Endothelial cell of umbilical vein (primary cell): ENCODE results near the gene SRCAP. TPM values are rescaled to one million over a fixed set of nuclear protein-coding genes. Genes with fewer than 3 reads are reported as not detected.

Source experiments
- BruUV-seq: library from RNA; stranded (reverse); fragments of 400-500 nt; replicated peaks from 2 replicates; lab custom pipeline; 2021; lab: Mats Ljungman, UMichigan
- CTCF ChIA-PET: fragments of 300-600, 350-600 bp; sonication (Branson Sonifier 250); formaldehyde crosslinking; loops from one replicate; lab custom pipeline; 2021; ENCODE audit warnings: antibody characterized with exemption, inconsistent platforms; lab: Charles Lee
- POLR2A ChIA-PET: fragments of 300-600, 350-600 bp; sonication (Branson Sonifier 250); formaldehyde crosslinking; loops from one replicate; lab custom pipeline; 2021; ENCODE audit warnings: antibody characterized with exemption, inconsistent platforms; lab: Charles Lee
- DNase-seq: peaks from one replicate; pipeline ENCODE4 v3.0.0-alpha.2; 2011; ENCODE audit warnings: low read depth, low spot score
- FAIRE-seq: peaks from 2 replicates; lab custom pipeline; 2011; peaks lifted over from hg19 to GRCh38; lab: Jason Lieb, UNC
- H2AFZ ChIP-seq: 2 replicates; pipeline ENCODE4 v1.6.0; 2012; ENCODE audit warnings: low read depth, low read length, control low read depth, inconsistent platforms
- H3K27ac ChIP-seq: 2 replicates; pipeline ENCODE4 v1.5.1; 2011; ENCODE audit warnings: low read depth, mild to moderate bottlenecking, control low read depth, low read length, moderate library complexity; ENCODE audit not compliant: insufficient read depth
- H3K27me3 ChIP-seq, 2 experiments: 2 replicates each; pipeline versions ENCODE4 v1.6.0 to v1.6.1; 2011; ENCODE audit warnings: low read length in 2 of 2, mixed read lengths in 1 of 2; ENCODE audit not compliant: control insufficient read depth in 2 of 2, insufficient read depth in 2 of 2
- H3K36me3 ChIP-seq, 2 experiments: 2 replicates in 1 of 2; 3 replicates in 1 of 2; pipeline ENCODE4 v1.5.1; 2011; ENCODE audit warnings: low read length in 2 of 2, mild to moderate bottlenecking in 1 of 2, moderate library complexity in 1 of 2; ENCODE audit not compliant: control insufficient read depth in 2 of 2, insufficient read depth in 2 of 2; ENCODE audit errors: extremely low read depth in 1 of 2
- H3K4me1 ChIP-seq: 3 replicates; pipeline ENCODE4 v1.5.1; 2011; ENCODE audit warnings: mild to moderate bottlenecking, low read length; ENCODE audit not compliant: control insufficient read depth, insufficient read depth; ENCODE audit errors: extremely low read depth
- H3K4me2 ChIP-seq: 2 replicates; pipeline ENCODE4 v1.6.1; 2011; ENCODE audit warnings: low read length, control low read depth, mixed read lengths; ENCODE audit not compliant: insufficient read depth
- H3K4me3 ChIP-seq, 3 experiments: fragments of 200-600 bp in 1 of 3; sonication (generic), shearing (Covaris generic) in 1 of 3; replicated peaks in 1 of 3; 2 replicates each; pipeline ENCODE4 v1.5.1; 2011 to 2016; ENCODE audit warnings: control low read depth in 3 of 3, low read length in 3 of 3, mild to moderate bottlenecking in 2 of 3, inconsistent platforms in 1 of 3, low read depth in 1 of 3, moderate library complexity in 1 of 3; ENCODE audit not compliant: insufficient read depth in 1 of 3
- H3K79me2 ChIP-seq: 2 replicates; pipeline ENCODE4 v1.6.0; 2012; ENCODE audit warnings: low read length, inconsistent platforms; ENCODE audit not compliant: control insufficient read depth, insufficient read depth
- H3K9ac ChIP-seq: replicated peaks from 2 replicates; pipeline ENCODE3; 2011; ENCODE audit warnings: low read length, control low read depth; ENCODE audit not compliant: insufficient read depth; ENCODE audit errors: extremely low read depth
- H3K9me1 ChIP-seq: replicated peaks from 3 replicates; pipeline ENCODE4 v1.6.0; 2011; ENCODE audit warnings: mild to moderate bottlenecking, low read length; ENCODE audit not compliant: control insufficient read depth, insufficient read depth; ENCODE audit errors: extremely low read depth
- H3K9me3 ChIP-seq: replicated peaks from 2 replicates; pipeline ENCODE4 v1.5.1; 2012; ENCODE audit warnings: low read length, inconsistent platforms; ENCODE audit not compliant: control insufficient read depth, insufficient read depth
- H4K20me1 ChIP-seq: replicated peaks from 2 replicates; pipeline ENCODE3; 2011; ENCODE audit warnings: mild to moderate bottlenecking, low read length; ENCODE audit not compliant: control insufficient read depth, insufficient read depth; ENCODE audit errors: extremely low read depth
- CTCF ChIP-seq, 2 donors: IDR thresholded peaks; 1 replicate in 1 of 2; 2 replicates in 1 of 2; pipeline ENCODE4 v1.5.1; 2011; ENCODE audit warnings: low read length in 2 of 2, mild to moderate bottlenecking in 2 of 2, moderate library complexity in 2 of 2, control low read depth in 1 of 2, inconsistent platforms in 1 of 2, low read depth in 1 of 2; ENCODE audit not compliant: insufficient read depth in 1 of 2; ENCODE audit errors: extremely low read depth in 1 of 2
- EZH2 ChIP-seq: IDR thresholded peaks from 2 replicates; pipeline ENCODE4 v1.6.1; 2012; ENCODE audit warnings: borderline replicate concordance, low read depth, mild to moderate bottlenecking, moderate library complexity, low read length, inconsistent platforms; ENCODE audit not compliant: severe bottlenecking
- FOS ChIP-seq: IDR thresholded peaks from 2 replicates; pipeline ENCODE4 v1.6.1; 2011; ENCODE audit warnings: mild to moderate bottlenecking, low read length, moderate library complexity, borderline replicate concordance; ENCODE audit not compliant: insufficient read depth
- GATA2 ChIP-seq: IDR thresholded peaks from 2 replicates; pipeline ENCODE4 v1.7.0; 2011; ENCODE audit warnings: low read depth, mild to moderate bottlenecking, moderate library complexity, mixed read lengths, low read length; ENCODE audit not compliant: insufficient read length, insufficient read depth
- JUN ChIP-seq: IDR thresholded peaks from 2 replicates; pipeline ENCODE4 v1.6.1; 2011; ENCODE audit warnings: borderline replicate concordance, low read depth; ENCODE audit not compliant: insufficient read length, insufficient read depth
- MAX ChIP-seq: IDR thresholded peaks from 2 replicates; pipeline ENCODE4 v1.6.1; 2011; ENCODE audit not compliant: insufficient read depth, insufficient read length
- MYC ChIP-seq: IDR thresholded peaks from one replicate; pipeline ENCODE4 v1.6.1; 2011; ENCODE audit warnings: mild to moderate bottlenecking, low read depth, low read length
- POLR2A ChIP-seq: IDR thresholded peaks from 2 replicates; pipeline ENCODE4 v1.6.1; 2012; ENCODE audit warnings: low read depth, mild to moderate bottlenecking, control low read depth, low read length
- POLR2AphosphoS5 ChIP-seq: IDR thresholded peaks from 2 replicates; pipeline ENCODE4 v1.6.1; 2012; ENCODE audit warnings: low read depth, mild to moderate bottlenecking, control low read depth, low read length, moderate library complexity; ENCODE audit not compliant: insufficient read depth
- dilution Hi-C: fragments of 300-500 bp; cut with MboI; formaldehyde crosslinking; loops from one replicate; pipeline ENCODE4 v1.15.0; 2019; ENCODE audit warnings: low sequenced_read_pairs; ENCODE audit not compliant: extremely low pct_ligation_motif_present
- intact Hi-C: fragments of 100-400 bp; cut with micrococcal nuclease; formaldehyde crosslinking; loops from one replicate; pipeline ENCODE4 v1.10.0; 2022
- polyA plus RNA-seq, 4 experiments: library from polyadenylated mRNA; depleted of rRNA in 3 of 4; stranded (reverse) in 3 of 4; unstranded in 1 of 4; fragments of >200 nt; gene quantifications; 2 replicates each; pipeline versions ENCODE4 v1.2.1 to v1.2.3, GENCODE V29; 2011 to 2012; ENCODE audit warnings: missing spikeins in 1 of 4
- total RNA-seq: library from RNA; stranded (reverse); gene quantifications from 2 replicates; pipeline ENCODE4 v1.2.3, GENCODE V29; 2021

Gene SRCAP
- total and polyA plus RNA-seq, 2 donors (not counting 3 experiments of a cell fraction or from before 2014, with no cell fraction given) = 11.0 to 77.7 TPM

DNA sequence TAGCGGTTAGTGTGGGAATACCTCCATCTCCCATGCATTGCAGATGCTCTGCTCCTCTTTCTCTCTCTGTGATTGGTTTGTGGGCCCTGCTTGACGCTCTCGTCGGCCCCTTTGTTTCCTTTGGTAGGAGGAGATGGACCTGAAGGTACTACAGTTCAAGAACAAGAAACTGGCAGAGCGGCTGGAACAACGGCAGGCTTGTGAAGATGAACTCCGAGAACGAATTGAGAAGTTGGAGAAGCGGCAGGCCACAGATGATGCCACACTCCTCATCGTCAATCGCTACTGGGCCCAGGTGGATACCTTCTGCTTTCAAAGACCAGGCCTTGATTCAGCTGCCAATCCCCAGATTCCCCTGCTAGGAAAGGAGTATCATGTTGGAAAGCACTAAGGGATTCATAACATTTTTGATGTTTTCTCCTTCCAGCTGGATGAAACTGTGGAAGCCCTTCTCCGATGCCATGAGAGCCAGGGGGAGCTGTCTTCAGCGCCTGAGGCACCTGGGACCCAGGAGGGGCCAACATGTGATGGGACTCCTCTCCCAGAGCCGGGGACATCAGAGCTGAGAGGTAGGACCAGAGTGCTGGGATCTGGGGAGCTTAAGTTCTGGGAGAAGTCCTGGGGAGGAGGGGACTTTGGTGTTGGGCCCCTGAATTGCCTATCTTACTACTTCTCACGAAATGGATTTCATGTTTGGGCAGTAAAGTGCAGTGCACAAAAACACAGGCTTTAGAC lies 64.2 kb downstream of the SRCAP start:
- Histone ChIP-seq H3K4me2 (peak overlapping the region; percentile 90), H3K4me1 (peaks cover 15% of the 10 kb centered on the region), H3K9me1 (no peaks in the 10 kb centered on the region), H4K20me1 (no peaks in the 10 kb centered on the region), H3K9ac (peak overlapping the region; percentile 78), H3K4me3 (peak overlapping the region; percentile 19 to 87 (median 75)), H3K27me3 (no peaks in the 10 kb centered on the region), H3K9me3 (no peaks in the 10 kb centered on the region), H3K36me3 (peaks cover 15 to 36% of the 10 kb centered on the region in 2 experiments), H3K27ac (peak overlapping the region; percentile 47), H3K79me2 (peaks cover 22% of the 10 kb centered on the region), H2AFZ (no peak overlapping the region)
- ChIA-PET POLR2A (no interaction called here), CTCF (interaction anchor here (0.8 kb wide), 1 partner anchor 8 kb away, joined by 3 read pairs; no protein-coding TSS in a partner anchor)
- TF ChIP-seq CTCF (IDR thresholded peaks at IDR 0.05; ENCODE audit: extremely low read depth in 1 of 2, insufficient read depth in 1 of 2, low read depth in 1 of 2, low read length in 2 of 2) (no peak), POLR2A (no peak), MAX (no peak), GATA2 (no peak), POLR2AphosphoS5 (no peak), MYC (no peak), EZH2 (no peak), JUN (no peak), FOS (no peak)
- FAIRE-seq = no peak
- peak; percentile 11 for DNase-seq
- BruUV-seq = no TSS peak
- intact Hi-C loops (loop anchor here (1.0 to 5.0 kb wide), 4 partner anchors 13 to 159 kb away; partner anchors contain the start of genes FBXL19 and PHKG2), dilution Hi-C loops (no loop called here)
